ENCODE data around the gene PNO1.
"Not testable (repeated sequence)": the region's sequence is repeated elsewhere in the genome, so short reads cannot be mapped to it uniquely, and the experiment has no call there.

PNO1 gene

GRCh38 chr2:68158134-68158447 is 403 bp downstream of the PNO1 start:
- no peak for DNase-seq

- no peak for DNase-seq
Measured at GRCh38 chr2:68163641-68164040, 6.0 kb downstream of the PNO1 start.

DNA sequence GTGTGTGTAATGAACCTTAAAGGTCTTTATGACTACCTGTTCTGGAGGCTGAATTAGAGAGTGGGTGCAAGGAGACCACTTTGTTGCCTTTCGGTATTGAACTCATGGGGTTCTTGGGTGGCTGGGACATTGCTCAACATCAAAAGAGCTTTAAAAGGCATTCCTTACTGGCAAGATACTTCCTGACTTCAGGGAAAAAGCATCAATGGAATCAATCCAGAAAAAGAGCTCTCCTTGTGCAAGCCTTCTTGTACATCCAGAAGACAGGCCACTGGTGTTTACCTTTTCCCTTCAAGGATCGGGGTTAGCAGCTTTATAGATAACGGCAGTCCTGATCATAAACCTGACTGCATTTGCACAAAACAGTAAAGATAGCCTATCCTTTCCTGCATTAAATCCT is 9.5 kb downstream of the PNO1 start:
- no peak for DNase-seq

GRCh38 chr2:68169308-68169707 is 11.6 kb downstream of the PNO1 start:
- DNase-seq: no peak

GRCh38 chr2:68171146-68171545 is 13.5 kb downstream of the PNO1 start:
- DNase-seq: no peak

DNA sequence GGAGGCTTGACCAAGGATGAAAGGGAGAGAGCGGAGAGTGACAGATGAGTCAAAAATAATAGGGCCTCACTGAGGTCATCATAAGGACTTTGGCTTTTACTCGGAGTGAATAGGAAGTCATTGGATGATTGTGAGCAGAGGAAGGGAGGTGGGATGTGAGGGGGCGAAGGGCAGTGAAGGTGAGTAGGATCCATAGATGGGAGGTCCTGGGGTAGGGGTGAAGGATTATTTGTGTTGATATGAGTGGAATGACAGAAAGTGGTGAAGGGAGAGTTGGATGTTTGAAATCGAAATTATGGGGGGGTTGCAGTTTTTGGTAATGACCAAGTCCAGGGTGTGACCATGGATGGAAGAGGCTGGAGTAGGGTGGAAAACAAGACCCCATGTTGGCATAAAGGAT is 14.0 kb downstream of the PNO1 start:
- no peak for DNase-seq

- DNase-seq: no peak
Measured at GRCh38 chr2:68172521-68172920, 14.8 kb downstream of the PNO1 start.

GRCh38 chr2:68172990-68173700 is 15.5 kb downstream of the PNO1 start:
- DNase-seq: no peak

- DNase-seq: not testable (repeated sequence)
Measured at GRCh38 chr2:68175210-68175609, 17.5 kb downstream of the PNO1 start.

DNA sequence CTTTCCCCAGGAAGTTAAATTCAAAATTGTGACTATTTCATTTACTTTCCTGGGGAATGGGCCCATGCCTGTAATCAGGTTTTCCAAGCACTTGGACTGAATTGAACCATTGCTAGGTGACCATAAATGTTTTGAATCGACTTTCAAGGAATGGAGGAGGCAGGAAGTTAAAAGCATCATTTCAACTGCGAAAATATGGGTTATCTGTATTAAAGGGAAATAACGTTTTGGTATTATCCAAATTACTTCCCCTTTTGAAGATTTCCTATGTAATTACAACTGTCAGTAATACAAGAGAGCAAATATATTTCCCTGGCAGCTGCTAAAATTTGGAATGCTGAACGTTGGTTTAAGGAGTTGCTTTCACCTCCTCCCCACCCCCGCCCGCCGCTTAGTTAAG is 19.0 kb downstream of the PNO1 start:
- DNase-seq: no peak

GRCh38 chr2:68177541-68177940 is 19.9 kb downstream of the PNO1 start:
- DNase-seq: no peak

GRCh38 chr2:68178432-68178831 is 20.7 kb downstream of the PNO1 start:
- no peak for DNase-seq

- no peak for DNase-seq
Measured at GRCh38 chr2:68178954-68179627, 21.4 kb downstream of the PNO1 start.

- DNase-seq: no peak
Measured at GRCh38 chr2:68182902-68183301, 25.2 kb downstream of the PNO1 start.

DNA sequence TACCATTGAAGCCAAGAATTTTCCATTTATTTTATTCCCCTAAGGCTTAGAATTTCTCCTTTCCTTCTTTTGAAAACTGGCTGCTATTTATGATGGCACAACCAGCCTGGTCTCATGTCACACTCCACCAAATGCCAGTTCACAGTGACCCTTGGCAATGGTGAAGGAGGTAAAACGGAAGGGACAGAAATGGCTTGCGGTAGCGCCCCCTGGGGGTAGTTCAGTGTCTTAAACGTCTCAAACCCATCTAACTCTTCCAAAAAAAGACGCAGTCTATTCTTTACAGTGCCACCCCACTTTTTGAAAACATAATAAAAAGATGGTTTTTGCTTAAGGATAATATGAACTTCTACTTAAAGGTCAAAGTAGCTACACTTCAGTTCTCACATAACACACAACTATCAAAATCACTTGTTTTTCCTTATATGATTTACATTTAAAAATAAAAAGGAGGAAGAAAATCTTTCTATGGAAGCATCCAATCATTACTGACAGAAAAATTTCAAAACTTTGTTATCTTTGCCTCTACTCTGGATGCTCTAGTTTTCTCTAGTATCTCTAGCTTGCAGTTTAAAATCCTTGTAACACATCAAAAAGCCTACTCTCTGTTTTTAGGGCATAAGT is 28.0 kb downstream of the PNO1 start:
- peak; percentile 40 for DNase-seq

DNA sequence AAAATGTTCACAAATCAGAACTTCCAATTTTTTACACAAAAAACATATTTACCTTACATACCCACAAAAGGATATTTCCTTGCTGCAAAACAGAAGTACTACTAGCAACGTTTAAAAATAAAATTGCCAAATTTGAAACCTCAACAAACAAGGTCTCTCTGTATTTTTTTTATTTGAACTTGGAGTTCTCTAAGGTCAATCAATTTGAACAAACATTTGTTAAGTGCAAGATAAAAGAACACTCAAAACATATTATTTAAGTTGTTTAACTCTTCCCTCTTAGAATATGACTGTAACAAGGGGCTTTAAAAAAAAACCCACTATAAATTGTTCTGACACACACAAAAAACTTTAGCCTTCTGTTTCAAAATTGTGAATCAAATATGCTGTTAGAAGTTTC is 29.6 kb downstream of the PNO1 start:
- no peak for DNase-seq

DNA sequence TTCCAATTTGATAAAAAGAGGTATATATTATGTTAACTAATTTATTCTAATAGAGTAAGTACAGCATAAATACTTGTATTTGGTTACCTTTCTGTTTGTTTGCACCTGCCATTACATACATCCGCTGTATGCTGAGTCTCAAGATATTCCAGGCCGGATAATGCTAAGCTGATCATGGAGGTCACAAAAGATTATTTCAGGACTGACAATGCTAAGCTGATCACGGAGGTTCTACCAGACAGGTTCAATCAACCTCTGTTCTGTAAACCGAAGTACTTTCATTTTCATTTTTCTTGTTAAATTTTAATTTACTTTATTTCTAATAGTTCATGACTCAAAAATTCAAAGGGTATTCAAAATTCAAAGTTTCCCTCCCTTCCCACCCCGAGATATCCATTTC is 31.1 kb downstream of the PNO1 start:
- no peak for DNase-seq

- DNase-seq: no peak
Measured at GRCh38 chr2:68189991-68190784, 32.5 kb downstream of the PNO1 start.

DNA sequence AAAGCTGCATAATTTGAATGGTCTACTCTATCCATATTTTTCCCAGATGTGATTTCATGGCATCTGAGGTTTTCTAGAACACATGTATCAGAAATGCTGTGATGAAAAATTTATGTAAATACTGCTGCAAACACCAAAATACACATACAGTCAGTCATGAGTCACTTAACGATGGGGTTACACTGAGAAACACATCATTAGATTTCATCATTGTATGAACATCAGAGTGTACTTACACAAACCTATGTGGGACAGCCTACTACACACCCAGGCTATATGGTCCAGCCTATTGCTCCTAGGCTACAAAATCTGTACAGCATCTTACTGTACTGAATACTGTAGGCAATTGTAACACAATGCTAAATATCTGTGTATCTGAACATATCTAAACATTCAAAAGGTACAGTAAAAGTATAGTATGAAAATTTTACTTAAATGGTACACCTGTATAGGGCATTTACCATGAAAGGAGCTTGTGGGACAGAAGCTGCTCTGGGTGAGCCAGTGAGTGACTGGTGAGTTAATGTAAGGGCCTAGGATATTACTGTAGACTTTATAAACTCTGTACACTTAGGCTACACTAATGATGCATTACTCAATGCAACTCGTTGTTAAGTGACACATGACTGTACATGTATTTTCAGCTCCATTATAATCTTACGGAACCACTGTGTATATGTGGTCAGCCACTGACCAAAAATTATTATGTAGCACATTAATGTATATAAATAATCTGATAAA is 33.5 kb downstream of the PNO1 start:
- DNase-seq: peak; percentile 82

GRCh38 chr2:68193144-68193543 is 35.5 kb downstream of the PNO1 start:
- DNase-seq: no peak

GRCh38 chr2:68193787-68194372 is 36.2 kb downstream of the PNO1 start:
- DNase-seq: peak; percentile 78

GRCh38 chr2:68195096-68195495 is 37.4 kb downstream of the PNO1 start:
- no peak for DNase-seq
